ENCODE data around the gene NELL2. TPM values are rescaled to one million over a fixed set of nuclear protein-coding genes. Genes with fewer than 3 reads are reported as not detected.

NELL2 gene
- total RNA-seq, 1 experiment from 2014 or later = 32.7 TPM

DNA sequence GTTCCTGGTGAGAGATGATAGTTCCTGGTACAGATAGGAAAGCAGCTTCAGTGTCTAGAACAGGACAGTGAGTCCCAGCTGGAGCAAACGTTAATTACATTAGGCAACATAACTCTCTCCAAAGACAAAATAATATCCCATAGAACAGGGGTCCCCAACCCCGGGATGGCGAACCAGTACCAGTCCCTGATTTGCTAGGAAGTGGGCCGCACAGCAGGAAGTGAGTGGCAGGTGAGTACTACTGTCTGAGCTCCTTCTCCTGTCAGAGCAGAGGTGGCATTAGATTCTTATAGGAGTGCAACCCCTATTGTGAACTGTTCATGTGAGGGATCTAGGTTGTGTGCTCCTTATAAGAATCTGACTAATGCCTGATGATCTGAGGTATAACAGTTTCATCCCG, 204.1 kb downstream of the NELL2 start:
- Mint-ChIP-seq H3K36me3 (ENCODE audit: insufficient read depth in 1 of 3, low read depth in 3 of 3) (peaks cover 8 to 16% (median 11%) of the 10 kb centered on the region in 3 experiments), H3K9me3 (peaks cover 6 to 15% of the 10 kb centered on the region in 2 experiments; a peak in 4 of 5 replicates), H3K27me3 (ENCODE audit: low read depth) (no peaks in the 10 kb centered on the region), H3K27ac (no peak overlapping the region), H3K4me3 (no peak overlapping the region), H3K4me1 (peaks cover 5 to 10% of the 10 kb centered on the region in 2 experiments; a peak in 3 of 4 replicates)
- Histone ChIP-seq H3K9me3 (ENCODE audit: control insufficient read depth, low read depth, low read length) (no peaks in the 10 kb centered on the region), H3K79me1 (ENCODE audit: insufficient read depth, low read depth, low read length, poor library complexity, severe bottlenecking) (no peaks in the 10 kb centered on the region), H3K4ac (ENCODE audit: low read depth, low read length) (no peak overlapping the region), H3T11ph (ENCODE audit: low read length) (no peak overlapping the region), H3K23ac (ENCODE audit: insufficient read length, low read depth, low read length) (no peak overlapping the region), H3K9ac (ENCODE audit: extremely low read depth, insufficient read length, low read length) (no peak overlapping the region), H2BK120ac (ENCODE audit: low read depth, low read length, poor library complexity, severe bottlenecking) (no peak overlapping the region), H3K56ac (ENCODE audit: insufficient read length, low read depth, low read length) (no peak overlapping the region), H2BK20ac (ENCODE audit: low read depth, low read length, poor library complexity, severe bottlenecking) (no peak overlapping the region), H3K23me2 (ENCODE audit: insufficient read length, low read depth, low read length, poor library complexity, severe bottlenecking) (no peaks in the 10 kb centered on the region), H3K27ac (ENCODE audit: insufficient read length, low read depth, low read length) (no peak overlapping the region), H2BK15ac (ENCODE audit: low read depth, low read length) (no peak overlapping the region), H3K4me2 (ENCODE audit: insufficient read depth, insufficient read length, low read length) (no peak overlapping the region), H2BK5ac (ENCODE audit: insufficient read length, low read length) (no peak overlapping the region), H3K79me2 (ENCODE audit: insufficient read depth, low read length) (no peaks in the 10 kb centered on the region), H2AFZ (ENCODE audit: low read length) (no peak overlapping the region), H4K91ac (ENCODE audit: insufficient read length, low read depth, low read length) (no peak overlapping the region), H2AK5ac (ENCODE audit: insufficient read length, low read length) (no peak overlapping the region), H4K8ac (replicated peaks; ENCODE audit: insufficient read length, low read depth, low read length) (no peak overlapping the region), H2BK12ac (ENCODE audit: insufficient read length, low read depth, low read length) (no peak overlapping the region), H4K5ac (ENCODE audit: insufficient read length, low read depth, low read length) (no peak overlapping the region), H3K4me1 (ENCODE audit: insufficient read depth, low read length) (no peaks in the 10 kb centered on the region), H4K20me1 (ENCODE audit: control insufficient read depth, insufficient read depth, insufficient read length) (no peaks in the 10 kb centered on the region), H3K27me3 (ENCODE audit: insufficient read depth, low read length) (no peaks in the 10 kb centered on the region), H3K14ac (ENCODE audit: insufficient read depth, low read length) (no peak overlapping the region), H3K18ac (ENCODE audit: insufficient read length, low read depth, low read length) (no peak overlapping the region)
- no peak for DNase-seq
- TF ChIP-seq, protein P1, sequence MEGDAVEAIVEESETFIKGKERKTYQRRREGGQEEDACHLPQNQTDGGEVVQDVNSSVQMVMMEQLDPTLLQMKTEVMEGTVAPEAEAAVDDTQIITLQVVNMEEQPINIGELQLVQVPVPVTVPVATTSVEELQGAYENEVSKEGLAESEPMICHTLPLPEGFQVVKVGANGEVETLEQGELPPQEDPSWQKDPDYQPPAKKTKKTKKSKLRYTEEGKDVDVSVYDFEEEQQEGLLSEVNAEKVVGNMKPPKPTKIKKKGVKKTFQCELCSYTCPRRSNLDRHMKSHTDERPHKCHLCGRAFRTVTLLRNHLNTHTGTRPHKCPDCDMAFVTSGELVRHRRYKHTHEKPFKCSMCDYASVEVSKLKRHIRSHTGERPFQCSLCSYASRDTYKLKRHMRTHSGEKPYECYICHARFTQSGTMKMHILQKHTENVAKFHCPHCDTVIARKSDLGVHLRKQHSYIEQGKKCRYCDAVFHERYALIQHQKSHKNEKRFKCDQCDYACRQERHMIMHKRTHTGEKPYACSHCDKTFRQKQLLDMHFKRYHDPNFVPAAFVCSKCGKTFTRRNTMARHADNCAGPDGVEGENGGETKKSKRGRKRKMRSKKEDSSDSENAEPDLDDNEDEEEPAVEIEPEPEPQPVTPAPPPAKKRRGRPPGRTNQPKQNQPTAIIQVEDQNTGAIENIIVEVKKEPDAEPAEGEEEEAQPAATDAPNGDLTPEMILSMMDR (conservative IDR thresholded peaks at IDR 0.05) = no peak
- no CpG with 5 or more reads among the region's 5 CpGs for WGBS (ENCODE audit: extremely low coverage, insufficient read length, low lambda C conversion rate)

Measured in H9 (cell line).